ENCODE data around the gene FBXW8. TPM values are rescaled to one million over a fixed set of nuclear protein-coding genes. Genes with fewer than 3 reads are reported as not detected.
"Not testable (repeated sequence)": the region's sequence is repeated elsewhere in the genome, so short reads cannot be mapped to it uniquely, and the experiment has no call there.

Gene FBXW8
- polyA plus RNA-seq, 1 donor: 13.1 TPM

DNA sequence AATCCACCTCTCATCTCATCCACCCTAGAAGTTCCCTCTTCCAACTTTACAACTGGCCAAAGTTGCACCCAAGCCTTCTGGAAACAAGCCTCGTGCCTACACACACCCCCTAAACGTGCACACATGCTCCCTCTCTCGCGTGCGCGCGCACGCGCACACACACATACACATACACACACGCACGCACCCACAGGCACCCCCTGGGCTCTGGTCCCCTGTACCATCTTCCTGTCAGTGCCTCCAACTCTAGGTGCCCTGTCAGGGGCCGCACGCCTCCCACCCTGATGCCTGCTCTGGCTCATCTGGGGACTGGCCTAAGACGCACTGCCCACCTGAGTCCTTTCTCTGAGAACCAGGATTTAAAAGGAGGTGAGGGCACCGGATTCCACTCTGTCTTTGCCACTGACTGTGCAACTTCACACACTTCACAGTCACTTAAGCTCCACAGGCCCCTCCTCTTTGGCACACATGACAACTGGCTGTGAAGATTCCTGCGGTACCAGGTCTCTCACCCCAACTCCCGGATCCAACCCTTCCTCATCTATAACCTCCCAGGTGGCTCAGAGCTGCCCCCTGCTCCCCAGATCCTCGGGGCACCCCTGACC, 142.9 kb downstream of the FBXW8 start:
- WGBS (ENCODE audit: insufficient coverage, low lambda C conversion rate): no CpG with 5 or more reads among the region's 18 CpGs
- no peaks in the 10 kb centered on the region for H3K9me3 ChIP-seq (ENCODE audit: control insufficient read depth, low read depth, low read length)

DNA sequence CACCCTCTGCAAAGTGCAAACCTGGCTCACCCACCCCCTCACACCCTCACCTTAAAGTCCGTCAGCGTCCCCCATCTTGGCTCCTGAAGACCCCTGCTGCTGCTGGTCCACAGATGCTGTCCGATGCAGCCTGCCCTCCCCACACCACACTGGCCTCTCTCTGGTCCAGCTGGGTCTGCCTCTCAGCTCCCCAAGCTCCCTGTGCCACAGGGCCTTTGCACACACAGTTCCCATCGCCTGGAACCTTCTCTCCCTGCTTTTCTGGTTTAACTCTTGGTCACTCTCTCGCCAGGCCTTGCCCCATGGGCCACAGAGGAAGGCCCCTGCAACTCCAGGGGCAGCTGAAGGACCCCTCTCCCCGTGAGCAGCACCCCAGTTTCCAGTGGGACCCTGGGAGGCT, 143.5 kb downstream of the FBXW8 start:
- WGBS (ENCODE audit: insufficient coverage, low lambda C conversion rate): no CpG with 5 or more reads among the region's 6 CpGs
- H3K9me3 ChIP-seq (ENCODE audit: control insufficient read depth, low read depth, low read length): no peaks in the 10 kb centered on the region
- no peak for DNase-seq
- H3K27ac ChIP-seq (ENCODE audit: low read length): no peak overlapping the region
- H3K27me3 ChIP-seq (ENCODE audit: control insufficient read depth, insufficient read depth, low read length): peaks cover 3% of the 10 kb centered on the region
- peaks cover 7% of the 10 kb centered on the region for H3K4me1 ChIP-seq (ENCODE audit: control insufficient read depth, insufficient read depth, low read length)
- no peaks in the 10 kb centered on the region for H3K36me3 ChIP-seq (ENCODE audit: control insufficient read depth, insufficient read depth, low read length)
- H3K4me3 ChIP-seq (ENCODE audit: low read length): no peak overlapping the region

More for the DNA sequence above, 142.9 kb downstream of the FBXW8 start:
- peaks cover 3% of the 10 kb centered on the region for H3K27me3 ChIP-seq (ENCODE audit: control insufficient read depth, insufficient read depth, low read length)
- DNase-seq: no peak
- H3K4me3 ChIP-seq (ENCODE audit: low read length): no peak overlapping the region
- no peak overlapping the region for H3K27ac ChIP-seq (ENCODE audit: low read length)
- no peaks in the 10 kb centered on the region for H3K36me3 ChIP-seq (ENCODE audit: control insufficient read depth, insufficient read depth, low read length)
- peaks cover 7% of the 10 kb centered on the region for H3K4me1 ChIP-seq (ENCODE audit: control insufficient read depth, insufficient read depth, low read length)

DNA sequence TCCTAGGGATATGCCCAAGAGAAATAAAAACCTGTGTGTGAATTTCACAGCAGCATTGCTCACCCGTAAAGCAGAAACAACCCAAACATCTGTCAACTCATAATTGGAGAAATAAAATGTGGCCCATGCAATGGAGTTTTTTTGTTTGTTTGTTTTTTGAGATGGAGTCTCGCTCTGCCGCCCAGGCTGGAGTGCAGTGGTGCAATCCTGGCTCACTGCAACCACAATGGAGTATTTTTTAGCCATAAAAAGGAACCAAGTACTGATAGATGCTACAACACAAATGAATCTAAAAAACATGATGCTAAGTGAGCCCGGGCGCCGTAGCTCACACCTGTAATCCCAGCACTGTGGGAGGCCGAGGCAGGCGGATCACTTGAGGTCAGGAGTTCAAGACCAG, 146.9 kb downstream of the FBXW8 start:
- H3K27me3 ChIP-seq (ENCODE audit: control insufficient read depth, insufficient read depth, low read length); DNase-seq; H3K4me1 ChIP-seq (ENCODE audit: control insufficient read depth, insufficient read depth, low read length); H3K27ac ChIP-seq (ENCODE audit: low read length); H3K4me3 ChIP-seq (ENCODE audit: low read length); H3K9me3 ChIP-seq (ENCODE audit: control insufficient read depth, low read depth, low read length); H3K36me3 ChIP-seq (ENCODE audit: control insufficient read depth, insufficient read depth, low read length): not testable (repeated sequence)
- WGBS (ENCODE audit: insufficient coverage, low lambda C conversion rate): no CpG with 5 or more reads among the region's 8 CpGs

DNA sequence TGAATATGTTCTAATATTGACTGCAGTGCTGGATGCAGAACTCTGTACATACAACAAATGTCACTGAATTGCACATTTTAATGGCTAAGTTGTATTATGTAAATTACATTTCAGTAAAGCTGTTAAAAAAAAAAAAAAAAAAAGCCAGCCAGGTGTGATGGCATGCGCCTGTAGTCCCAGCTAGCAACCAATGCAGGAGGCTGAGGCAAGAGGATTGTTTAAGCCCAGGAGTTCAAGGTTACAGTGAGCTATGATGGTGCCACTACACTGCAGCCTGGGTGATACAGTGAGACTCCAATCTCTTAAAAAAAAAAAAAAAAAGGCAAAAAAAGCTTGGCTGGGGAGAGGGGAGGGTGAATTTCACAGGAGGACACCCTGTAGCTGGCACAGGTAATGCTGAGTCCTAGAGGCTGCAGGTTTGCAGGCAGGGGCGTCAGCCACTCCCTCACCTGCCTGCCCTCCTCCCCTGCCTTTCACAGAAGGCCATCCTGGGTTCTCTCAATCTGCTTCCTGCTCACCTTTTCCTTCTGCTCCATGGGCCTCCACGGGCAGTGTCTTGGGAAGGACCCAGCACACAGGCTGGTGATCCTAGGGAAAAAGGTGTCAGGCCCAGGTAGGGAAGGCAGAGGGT, 147.8 kb downstream of the FBXW8 start:
- no peaks in the 10 kb centered on the region for H3K9me3 ChIP-seq (ENCODE audit: control insufficient read depth, low read depth, low read length)
- H3K27ac ChIP-seq (ENCODE audit: low read length): no peak overlapping the region
- DNase-seq: no peak
- H3K36me3 ChIP-seq (ENCODE audit: control insufficient read depth, insufficient read depth, low read length): no peaks in the 10 kb centered on the region
- peaks cover 11% of the 10 kb centered on the region for H3K27me3 ChIP-seq (ENCODE audit: control insufficient read depth, insufficient read depth, low read length)
- peaks cover 4% of the 10 kb centered on the region for H3K4me1 ChIP-seq (ENCODE audit: control insufficient read depth, insufficient read depth, low read length)
- WGBS (ENCODE audit: insufficient coverage, low lambda C conversion rate): no CpG with 5 or more reads among the region's 3 CpGs
- H3K4me3 ChIP-seq (ENCODE audit: low read length): no peak overlapping the region

DNA sequence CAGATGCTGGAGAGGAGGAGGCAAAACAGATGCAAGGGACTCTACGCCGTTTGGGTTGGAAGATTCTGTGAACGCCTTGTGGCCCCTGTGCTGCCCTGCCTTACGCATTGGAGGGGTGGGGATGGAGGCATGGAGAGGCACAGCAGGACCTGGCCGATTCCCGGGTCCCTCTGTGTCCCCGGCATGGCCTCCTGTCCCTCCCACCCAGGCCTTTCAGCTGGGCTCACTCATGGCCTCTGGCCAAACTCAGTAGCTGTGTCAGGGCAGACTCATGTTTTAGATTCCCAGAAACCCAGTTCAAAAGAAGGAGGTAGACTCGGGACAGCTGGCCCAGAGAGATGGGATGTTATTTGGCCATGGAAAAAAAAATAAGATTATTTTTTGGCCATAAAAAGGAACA, 148.4 kb downstream of the FBXW8 start:
- Histone ChIP-seq H3K27ac (ENCODE audit: low read length) (no peak overlapping the region), H3K4me3 (ENCODE audit: low read length) (no peak overlapping the region), H3K36me3 (ENCODE audit: control insufficient read depth, insufficient read depth, low read length) (no peaks in the 10 kb centered on the region), H3K9me3 (ENCODE audit: control insufficient read depth, low read depth, low read length) (no peaks in the 10 kb centered on the region), H3K27me3 (ENCODE audit: control insufficient read depth, insufficient read depth, low read length) (peaks cover 11% of the 10 kb centered on the region), H3K4me1 (ENCODE audit: control insufficient read depth, insufficient read depth, low read length) (peaks cover 4% of the 10 kb centered on the region)
- 33% methylated on average over 1 of the region's 8 CpGs for WGBS (ENCODE audit: insufficient coverage, low lambda C conversion rate)
- no peak for DNase-seq

DNA sequence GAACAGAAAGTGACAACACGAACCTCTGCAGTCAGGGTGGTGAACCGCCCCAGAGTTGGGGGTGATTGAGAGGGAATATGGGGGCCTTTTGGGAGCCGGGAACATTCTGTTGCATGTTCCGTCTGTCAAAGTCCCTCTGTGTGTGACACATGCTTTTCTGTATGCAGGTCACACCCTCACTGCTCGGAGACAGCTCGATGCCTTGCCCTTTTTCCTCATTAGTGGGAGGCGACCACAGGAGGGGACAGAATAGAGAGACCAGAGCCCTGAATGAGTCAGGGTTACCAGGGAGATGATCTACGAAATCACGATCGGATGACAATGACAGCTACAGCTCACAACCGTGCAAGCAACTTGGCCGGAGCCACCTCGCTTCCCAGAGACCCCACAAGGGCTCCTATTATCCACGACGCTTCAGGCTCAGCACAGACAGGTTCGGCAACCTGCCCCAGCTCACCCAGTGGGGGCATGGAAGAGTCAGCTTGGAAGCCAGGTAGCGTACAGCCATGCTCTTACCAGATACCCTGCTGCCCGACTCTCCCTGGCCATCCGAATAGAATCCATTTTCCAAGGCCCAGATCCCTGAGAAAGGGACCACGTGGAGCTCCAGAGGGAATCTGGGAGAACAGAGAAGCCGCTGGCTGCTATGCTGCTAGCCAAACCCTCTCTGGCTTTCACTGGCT, 149.6 kb downstream of the FBXW8 start:
- Histone ChIP-seq H3K36me3 (ENCODE audit: control insufficient read depth, insufficient read depth, low read length) (no peaks in the 10 kb centered on the region), H3K4me1 (ENCODE audit: control insufficient read depth, insufficient read depth, low read length) (peaks cover 4% of the 10 kb centered on the region), H3K9me3 (ENCODE audit: control insufficient read depth, low read depth, low read length) (no peaks in the 10 kb centered on the region), H3K4me3 (ENCODE audit: low read length) (no peak overlapping the region), H3K27ac (ENCODE audit: low read length) (no peak overlapping the region), H3K27me3 (ENCODE audit: control insufficient read depth, insufficient read depth, low read length) (peaks cover 14% of the 10 kb centered on the region)
- no CpG with 5 or more reads among the region's 21 CpGs for WGBS (ENCODE audit: insufficient coverage, low lambda C conversion rate)
- peak in 1 of 2 donors; percentile 16 for DNase-seq

DNA sequence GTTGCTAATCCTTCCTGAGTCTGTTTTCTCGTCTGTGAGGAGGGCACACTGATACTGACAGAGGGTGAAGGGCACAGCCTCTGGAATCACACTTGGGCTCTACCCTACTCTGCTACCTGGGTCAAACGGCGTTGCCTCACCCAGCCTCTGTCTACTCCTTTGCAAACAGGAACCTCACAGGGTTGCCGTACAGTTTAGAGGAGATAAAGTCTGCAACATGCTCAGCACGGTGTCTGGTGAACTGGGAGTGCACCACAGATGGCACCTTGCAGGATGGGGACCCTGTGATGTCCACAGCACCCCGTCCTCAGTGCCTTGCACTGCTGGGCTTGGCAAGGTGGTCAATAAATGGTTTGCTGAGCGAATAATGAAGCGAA, 150.2 kb downstream of the FBXW8 start:
- no peak overlapping the region for H3K27ac ChIP-seq (ENCODE audit: low read length)
- H3K27me3 ChIP-seq (ENCODE audit: control insufficient read depth, insufficient read depth, low read length): peaks cover 14% of the 10 kb centered on the region
- H3K36me3 ChIP-seq (ENCODE audit: control insufficient read depth, insufficient read depth, low read length): no peaks in the 10 kb centered on the region
- no CpG with 5 or more reads among the region's 8 CpGs for WGBS (ENCODE audit: insufficient coverage, low lambda C conversion rate)
- H3K9me3 ChIP-seq (ENCODE audit: control insufficient read depth, low read depth, low read length): no peaks in the 10 kb centered on the region
- no peak for DNase-seq
- no peak overlapping the region for H3K4me3 ChIP-seq (ENCODE audit: low read length)
- H3K4me1 ChIP-seq (ENCODE audit: control insufficient read depth, insufficient read depth, low read length): peaks cover 4% of the 10 kb centered on the region

DNA sequence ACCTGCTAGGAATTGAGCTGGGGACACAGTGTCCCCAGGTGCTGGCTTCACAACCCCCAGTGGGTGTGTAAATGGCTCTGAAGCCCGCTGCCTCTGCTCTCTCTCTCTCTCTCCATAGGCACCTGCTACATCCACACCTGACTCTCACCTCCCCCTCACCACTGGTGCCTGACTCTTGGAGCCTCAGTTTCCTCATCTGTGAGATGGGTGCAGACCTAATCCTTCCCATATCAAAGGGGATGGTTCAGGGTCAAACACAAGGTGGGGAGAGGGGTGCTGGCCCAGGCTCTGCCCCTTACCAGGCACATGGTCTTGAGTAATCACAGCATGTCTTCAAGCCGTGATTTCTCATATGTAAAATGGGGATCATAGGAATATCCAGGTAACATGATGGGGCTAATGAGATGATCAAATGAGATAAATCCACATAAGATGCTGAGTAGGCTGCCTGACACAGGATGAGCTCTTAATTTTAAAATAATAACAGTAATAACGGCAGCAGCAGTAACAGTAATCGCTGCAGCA, 150.9 kb downstream of the FBXW8 start:
- no peaks in the 10 kb centered on the region for H3K9me3 ChIP-seq (ENCODE audit: control insufficient read depth, low read depth, low read length)
- H3K4me1 ChIP-seq (ENCODE audit: control insufficient read depth, insufficient read depth, low read length): peaks cover 4% of the 10 kb centered on the region
- H3K27me3 ChIP-seq (ENCODE audit: control insufficient read depth, insufficient read depth, low read length): peaks cover 14% of the 10 kb centered on the region
- 100% methylated on average over 1 of the region's 4 CpGs for WGBS (ENCODE audit: insufficient coverage, low lambda C conversion rate)
- no peak for DNase-seq
- H3K4me3 ChIP-seq (ENCODE audit: low read length): no peak overlapping the region
- no peaks in the 10 kb centered on the region for H3K36me3 ChIP-seq (ENCODE audit: control insufficient read depth, insufficient read depth, low read length)
- no peak overlapping the region for H3K27ac ChIP-seq (ENCODE audit: low read length)

DNA sequence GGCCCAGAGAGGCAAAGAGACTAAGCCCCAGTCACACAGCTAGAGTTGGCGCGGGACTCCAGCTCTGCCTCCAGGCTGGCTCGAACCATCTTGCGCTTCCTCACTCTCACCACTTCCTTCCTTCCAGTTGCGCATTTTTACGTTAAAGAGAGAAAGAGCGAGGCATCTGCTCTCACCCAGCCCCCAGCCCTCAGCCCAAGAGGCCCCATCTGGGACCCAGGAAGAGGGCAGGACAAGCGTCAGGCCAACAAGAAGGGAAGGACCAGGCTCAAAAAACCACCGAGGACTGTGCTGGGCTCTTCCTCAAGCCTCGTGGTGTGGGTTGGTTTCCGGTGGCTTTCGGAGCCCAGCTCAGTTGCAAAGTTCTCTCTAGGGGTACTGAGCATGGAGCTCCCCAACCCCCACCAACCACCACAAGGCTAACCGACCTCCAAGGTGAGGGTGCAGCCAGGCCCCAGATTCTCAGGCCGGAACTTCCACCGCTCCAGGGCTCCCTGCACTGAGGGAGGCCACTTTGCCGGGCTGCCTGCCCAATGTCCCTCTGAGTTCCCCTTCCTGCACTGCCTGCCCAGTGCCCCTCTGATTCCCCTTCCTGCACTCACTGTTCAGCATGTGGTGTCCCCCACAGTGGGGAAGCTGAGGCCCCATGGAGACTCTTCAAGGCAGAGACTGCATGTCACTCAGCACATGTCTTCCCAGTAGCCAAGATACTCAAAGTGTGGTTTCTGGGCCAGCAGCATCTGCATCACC, 152.6 kb downstream of the FBXW8 start:
- no CpG with 5 or more reads among the region's 16 CpGs for WGBS (ENCODE audit: insufficient coverage, low lambda C conversion rate)
- peak in 1 of 2 donors; percentile 17 for DNase-seq

DNA sequence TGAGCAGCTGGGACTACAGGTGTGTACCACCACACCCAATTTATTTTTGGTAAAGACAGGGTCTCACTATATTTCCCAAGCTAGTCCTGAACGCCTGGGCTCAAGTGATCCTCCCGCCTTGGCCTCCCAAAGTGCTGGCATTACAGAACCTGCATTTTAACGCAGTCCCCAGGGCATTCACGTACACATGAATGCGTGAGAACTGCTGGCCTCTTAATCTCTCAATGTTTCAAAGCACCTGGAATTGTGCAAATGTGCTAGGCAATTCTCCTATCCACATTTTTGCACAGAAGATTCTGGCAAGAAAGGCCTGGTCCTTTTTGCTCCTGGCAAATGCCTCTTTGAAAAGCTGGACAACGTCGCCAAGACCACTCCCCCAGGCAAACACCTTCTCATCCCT, 153.3 kb downstream of the FBXW8 start:
- Histone ChIP-seq H3K36me3 (ENCODE audit: control insufficient read depth, insufficient read depth, low read length) (no peaks in the 10 kb centered on the region), H3K4me3 (ENCODE audit: low read length) (no peak overlapping the region), H3K27me3 (ENCODE audit: control insufficient read depth, insufficient read depth, low read length) (peaks cover 14% of the 10 kb centered on the region), H3K27ac (ENCODE audit: low read length) (no peak overlapping the region), H3K4me1 (ENCODE audit: control insufficient read depth, insufficient read depth, low read length) (peaks cover 4% of the 10 kb centered on the region), H3K9me3 (ENCODE audit: control insufficient read depth, low read depth, low read length) (no peaks in the 10 kb centered on the region)
- no peak for DNase-seq
- no CpG with 5 or more reads among the region's 7 CpGs for WGBS (ENCODE audit: insufficient coverage, low lambda C conversion rate)

More for the DNA sequence above, 152.6 kb downstream of the FBXW8 start:
- Histone ChIP-seq H3K9me3 (ENCODE audit: control insufficient read depth, low read depth, low read length) (no peaks in the 10 kb centered on the region), H3K4me3 (ENCODE audit: low read length) (no peak overlapping the region), H3K4me1 (ENCODE audit: control insufficient read depth, insufficient read depth, low read length) (peaks cover 4% of the 10 kb centered on the region), H3K27me3 (ENCODE audit: control insufficient read depth, insufficient read depth, low read length) (peaks cover 14% of the 10 kb centered on the region), H3K36me3 (ENCODE audit: control insufficient read depth, insufficient read depth, low read length) (no peaks in the 10 kb centered on the region), H3K27ac (ENCODE audit: low read length) (no peak overlapping the region)

All from large intestine (tissue), 3 donors.